Measurements from ENCODE around the gene PPM1K. TPM values are rescaled to one million over a fixed set of nuclear protein-coding genes. Genes with fewer than 3 reads are reported as not detected.
A peak's percentile ranks its signal among the peaks of the same experiment; 100 is the strongest.

The PPM1K gene
- polyA plus RNA-seq, 1 donor from 2014 or later, result 177 TPM

DNA sequence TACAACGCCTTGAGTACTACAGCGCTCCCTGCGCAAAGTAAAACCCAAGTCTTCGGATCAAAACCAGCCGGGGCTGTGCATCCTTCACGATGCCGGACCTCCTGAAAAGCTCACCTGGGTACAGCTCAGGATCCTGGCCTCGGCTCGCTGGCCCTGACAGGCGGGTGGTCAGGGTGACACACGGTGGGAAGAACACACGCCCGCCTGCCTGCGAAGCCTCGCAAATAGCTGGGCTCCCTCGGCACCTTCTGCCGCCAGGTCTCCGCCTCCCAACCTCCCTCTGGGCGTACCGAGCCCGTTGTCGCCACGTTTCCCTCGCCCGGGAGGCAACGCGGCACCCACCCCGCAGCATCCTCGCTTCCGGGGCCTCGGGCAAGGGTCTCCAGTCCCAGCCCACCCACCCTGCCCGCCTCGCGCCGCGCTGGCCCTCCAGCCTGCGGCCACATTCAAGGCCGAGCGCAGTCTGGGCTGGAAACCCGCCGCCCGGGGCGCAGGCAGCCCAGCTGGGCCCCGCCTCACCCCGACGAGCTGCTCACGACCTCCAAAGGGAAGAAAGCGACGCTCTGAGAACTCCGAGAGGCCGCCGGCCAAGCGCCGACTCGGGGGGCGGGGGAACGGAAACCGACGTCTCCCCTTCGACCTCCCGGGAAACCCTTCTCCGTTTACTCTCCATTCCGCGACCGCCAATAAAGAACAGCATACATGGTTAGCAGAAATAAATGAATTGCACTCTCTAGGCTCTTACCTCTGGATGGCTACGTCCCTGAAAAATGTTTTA lies 511 bp downstream of the PPM1K start:
- no peaks in the 10 kb centered on the region for H3K9me2 ChIP-seq (ENCODE audit: insufficient read depth, low read length)
- peak overlapping the region; percentile 99 for H3K27ac ChIP-seq (ENCODE audit: low read length)
- H3K79me2 ChIP-seq (replicated peaks; ENCODE audit: insufficient read depth, low read length), result peaks cover 45% of the 10 kb centered on the region
- TF ChIP-seq EP300 (conservative IDR thresholded peaks at IDR 0.05; ENCODE audit: poor library complexity, severe bottlenecking) (no peak), EZH2 (IDR thresholded peaks at IDR 0.05; ENCODE audit: borderline replicate concordance, insufficient read depth, low read length, poor library complexity, severe bottlenecking) (no peak), MXI1 (conservative IDR thresholded peaks at IDR 0.05; ENCODE audit: poor library complexity, severe bottlenecking) (peak; percentile 44)
- peak overlapping the region; percentile 74 for H2AFZ ChIP-seq (ENCODE audit: low read depth, low read length)
- peak overlapping the region; percentile 96 for H3K9ac ChIP-seq (ENCODE audit: low read length)
- H3K9me3 ChIP-seq (ENCODE audit: low read length), result no peaks in the 10 kb centered on the region
- no peaks in the 10 kb centered on the region for H3K36me3 ChIP-seq (ENCODE audit: insufficient read depth, low read length)
- H3F3A ChIP-seq (ENCODE audit: insufficient read depth, low read length, poor library complexity, severe bottlenecking), result no peaks in the 10 kb centered on the region
- H4K20me1 ChIP-seq (ENCODE audit: insufficient read depth), result no peaks in the 10 kb centered on the region
- H3K27me3 ChIP-seq (ENCODE audit: insufficient read depth, low read depth, low read length), result no peaks in the 10 kb centered on the region
- H3K4me3 ChIP-seq (ENCODE audit: low read length), result peak overlapping the region; percentile 93
- H3K4me2 ChIP-seq (ENCODE audit: low read length), result peak overlapping the region; percentile 92

DNA sequence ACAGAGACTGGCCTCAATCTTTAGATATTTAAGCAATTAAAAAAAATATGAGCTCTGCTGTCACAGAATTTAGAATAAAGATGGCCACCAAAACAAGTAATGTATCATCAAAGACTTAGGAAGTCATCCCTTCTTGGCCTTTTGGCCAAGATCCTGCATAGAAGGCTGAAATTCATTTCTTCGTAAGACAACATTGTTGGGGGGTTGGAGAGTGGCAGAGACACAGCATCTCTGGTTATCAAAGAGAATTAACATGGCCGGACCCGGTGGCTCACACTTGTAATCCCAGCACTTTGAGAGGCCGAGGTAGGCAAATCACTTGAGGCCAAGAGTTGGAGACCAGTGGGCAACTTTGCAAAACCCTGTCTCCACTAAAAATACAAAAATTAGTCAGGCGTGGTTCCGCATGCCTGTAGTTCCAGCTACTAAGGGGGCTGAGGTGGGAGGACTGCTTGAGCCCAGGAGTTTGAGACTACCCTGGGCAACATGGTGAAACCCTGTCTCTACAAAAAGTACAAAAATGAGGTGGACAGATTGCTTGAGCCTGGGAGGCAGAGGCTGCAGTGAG lies 4.0 kb downstream of the PPM1K start:
- Histone ChIP-seq H3K79me2 (replicated peaks; ENCODE audit: insufficient read depth, low read length) (peaks cover 47% of the 10 kb centered on the region), H3K4me2 (ENCODE audit: low read length) (peak overlapping the region; percentile 92), H3K9me2 (ENCODE audit: insufficient read depth, low read length) (no peaks in the 10 kb centered on the region), H3K4me3 (ENCODE audit: low read length) (peak overlapping the region; percentile 93), H3K27me3 (ENCODE audit: insufficient read depth, low read depth, low read length) (no peaks in the 10 kb centered on the region), H3K27ac (ENCODE audit: low read length) (no peak overlapping the region), H3F3A (ENCODE audit: insufficient read depth, low read length, poor library complexity, severe bottlenecking) (peaks cover 4% of the 10 kb centered on the region), H3K36me3 (ENCODE audit: insufficient read depth, low read length) (peaks cover 8% of the 10 kb centered on the region), H3K9ac (ENCODE audit: low read length) (no peak overlapping the region), H3K9me3 (ENCODE audit: low read length) (no peaks in the 10 kb centered on the region), H4K20me1 (ENCODE audit: insufficient read depth) (no peaks in the 10 kb centered on the region), H2AFZ (ENCODE audit: low read depth, low read length) (no peak overlapping the region)
- no peak for TF ChIP-seq EZH2 (IDR thresholded peaks at IDR 0.05; ENCODE audit: borderline replicate concordance, insufficient read depth, low read length, poor library complexity, severe bottlenecking)
- no peak for TF ChIP-seq TAF1 (IDR thresholded peaks at IDR 0.05; ENCODE audit: low read depth)
- TF ChIP-seq EP300 (conservative IDR thresholded peaks at IDR 0.05; ENCODE audit: poor library complexity, severe bottlenecking), result no peak
- TF ChIP-seq POLR2AphosphoS5 (IDR thresholded peaks at IDR 0.05), result no peak
- no peak for TF ChIP-seq REST (IDR thresholded peaks at IDR 0.05; ENCODE audit: borderline replicate concordance)
- TF ChIP-seq, protein P1, sequence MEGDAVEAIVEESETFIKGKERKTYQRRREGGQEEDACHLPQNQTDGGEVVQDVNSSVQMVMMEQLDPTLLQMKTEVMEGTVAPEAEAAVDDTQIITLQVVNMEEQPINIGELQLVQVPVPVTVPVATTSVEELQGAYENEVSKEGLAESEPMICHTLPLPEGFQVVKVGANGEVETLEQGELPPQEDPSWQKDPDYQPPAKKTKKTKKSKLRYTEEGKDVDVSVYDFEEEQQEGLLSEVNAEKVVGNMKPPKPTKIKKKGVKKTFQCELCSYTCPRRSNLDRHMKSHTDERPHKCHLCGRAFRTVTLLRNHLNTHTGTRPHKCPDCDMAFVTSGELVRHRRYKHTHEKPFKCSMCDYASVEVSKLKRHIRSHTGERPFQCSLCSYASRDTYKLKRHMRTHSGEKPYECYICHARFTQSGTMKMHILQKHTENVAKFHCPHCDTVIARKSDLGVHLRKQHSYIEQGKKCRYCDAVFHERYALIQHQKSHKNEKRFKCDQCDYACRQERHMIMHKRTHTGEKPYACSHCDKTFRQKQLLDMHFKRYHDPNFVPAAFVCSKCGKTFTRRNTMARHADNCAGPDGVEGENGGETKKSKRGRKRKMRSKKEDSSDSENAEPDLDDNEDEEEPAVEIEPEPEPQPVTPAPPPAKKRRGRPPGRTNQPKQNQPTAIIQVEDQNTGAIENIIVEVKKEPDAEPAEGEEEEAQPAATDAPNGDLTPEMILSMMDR (IDR thresholded peaks at IDR 0.05; ENCODE audit: poor library complexity, severe bottlenecking), result no peak
- no peak for TF ChIP-seq MXI1 (conservative IDR thresholded peaks at IDR 0.05; ENCODE audit: poor library complexity, severe bottlenecking)
- no peak for TF ChIP-seq RAD21 (conservative IDR thresholded peaks at IDR 0.05)
- TF ChIP-seq SMC3 (conservative IDR thresholded peaks at IDR 0.05; ENCODE audit: poor library complexity), result no peak
